ENCODE measurements around the gene NECTIN4.

NECTIN4 gene

DNA sequence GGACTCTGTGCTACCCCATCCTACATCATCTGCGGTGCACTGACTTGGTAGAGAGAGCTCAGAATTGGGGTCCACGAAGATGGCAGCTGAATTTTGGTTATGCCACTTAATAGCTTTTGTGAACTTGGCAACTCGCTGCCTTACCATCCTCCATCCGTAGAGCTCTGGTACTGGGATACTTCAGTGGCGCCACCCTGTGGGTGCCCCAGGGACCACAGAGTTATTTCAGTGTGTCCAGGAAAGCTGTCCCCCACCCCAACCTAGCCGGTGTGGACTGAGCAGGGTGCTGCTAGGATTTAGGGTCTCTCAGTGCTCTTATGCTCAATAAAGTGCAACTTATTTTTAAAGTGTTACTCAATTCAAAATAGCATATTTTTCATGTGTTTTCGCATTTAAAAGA is 34.6 kb downstream of the NECTIN4 start:
- TF ChIP-seq, protein P1, sequence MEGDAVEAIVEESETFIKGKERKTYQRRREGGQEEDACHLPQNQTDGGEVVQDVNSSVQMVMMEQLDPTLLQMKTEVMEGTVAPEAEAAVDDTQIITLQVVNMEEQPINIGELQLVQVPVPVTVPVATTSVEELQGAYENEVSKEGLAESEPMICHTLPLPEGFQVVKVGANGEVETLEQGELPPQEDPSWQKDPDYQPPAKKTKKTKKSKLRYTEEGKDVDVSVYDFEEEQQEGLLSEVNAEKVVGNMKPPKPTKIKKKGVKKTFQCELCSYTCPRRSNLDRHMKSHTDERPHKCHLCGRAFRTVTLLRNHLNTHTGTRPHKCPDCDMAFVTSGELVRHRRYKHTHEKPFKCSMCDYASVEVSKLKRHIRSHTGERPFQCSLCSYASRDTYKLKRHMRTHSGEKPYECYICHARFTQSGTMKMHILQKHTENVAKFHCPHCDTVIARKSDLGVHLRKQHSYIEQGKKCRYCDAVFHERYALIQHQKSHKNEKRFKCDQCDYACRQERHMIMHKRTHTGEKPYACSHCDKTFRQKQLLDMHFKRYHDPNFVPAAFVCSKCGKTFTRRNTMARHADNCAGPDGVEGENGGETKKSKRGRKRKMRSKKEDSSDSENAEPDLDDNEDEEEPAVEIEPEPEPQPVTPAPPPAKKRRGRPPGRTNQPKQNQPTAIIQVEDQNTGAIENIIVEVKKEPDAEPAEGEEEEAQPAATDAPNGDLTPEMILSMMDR (conservative IDR thresholded peaks at IDR 0.05; ENCODE audit: low read length): no peak; the same call in 1 of the 2 replicates
- DNase-seq (ENCODE audit: low read depth): no peak
- no peak overlapping the region for H3K4me3 ChIP-seq (ENCODE audit: low read length)

DNA sequence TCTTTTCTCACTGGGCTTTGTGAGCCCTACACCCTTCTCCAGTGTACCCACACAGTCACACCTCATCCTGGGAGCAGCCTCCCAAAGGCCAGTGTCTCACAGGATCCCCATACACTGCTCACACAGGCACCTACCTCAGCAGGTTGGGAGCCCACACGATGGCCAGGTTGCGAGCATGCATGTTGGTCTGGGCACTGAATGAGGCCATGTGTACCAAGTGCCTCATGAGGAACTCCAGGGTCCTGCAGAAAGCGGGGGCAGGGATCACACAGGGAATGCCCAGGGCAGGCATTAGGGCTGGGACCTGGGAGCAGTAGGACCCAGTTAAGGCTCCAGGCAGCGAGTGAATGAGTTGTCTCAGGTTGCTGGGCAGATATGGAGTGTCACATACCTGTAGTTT is 35.1 kb downstream of the NECTIN4 start:
- no peak overlapping the region for H3K4me3 ChIP-seq (ENCODE audit: low read length)
- TF ChIP-seq, protein P1 (conservative IDR thresholded peaks at IDR 0.05; ENCODE audit: low read length): no peak
- no peak for DNase-seq (ENCODE audit: low read depth)

DNA sequence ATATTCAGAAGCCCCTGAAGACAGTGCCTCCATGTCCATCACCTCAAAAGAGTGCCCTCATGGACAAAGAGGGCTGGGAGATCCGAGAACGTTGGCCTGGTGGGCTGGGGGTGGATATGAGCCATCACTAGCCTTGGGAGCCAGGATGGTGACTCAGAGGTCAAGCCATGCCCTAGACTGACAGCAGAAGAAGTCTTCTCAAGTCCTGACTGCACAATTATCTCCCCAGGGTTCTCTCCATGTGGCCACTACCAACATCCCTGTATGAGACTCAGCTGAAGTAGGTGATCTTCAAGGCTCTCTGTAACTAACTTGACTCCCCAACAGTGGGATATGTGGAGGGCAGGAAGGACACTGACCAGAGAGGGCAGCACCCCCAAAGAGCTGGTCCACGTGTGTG is 36.5 kb downstream of the NECTIN4 start:
- DNase-seq (ENCODE audit: low read depth): no peak
- no peak overlapping the region for H3K4me3 ChIP-seq (ENCODE audit: low read length)
- TF ChIP-seq, protein P1 (conservative IDR thresholded peaks at IDR 0.05; ENCODE audit: low read length): no peak

DNA sequence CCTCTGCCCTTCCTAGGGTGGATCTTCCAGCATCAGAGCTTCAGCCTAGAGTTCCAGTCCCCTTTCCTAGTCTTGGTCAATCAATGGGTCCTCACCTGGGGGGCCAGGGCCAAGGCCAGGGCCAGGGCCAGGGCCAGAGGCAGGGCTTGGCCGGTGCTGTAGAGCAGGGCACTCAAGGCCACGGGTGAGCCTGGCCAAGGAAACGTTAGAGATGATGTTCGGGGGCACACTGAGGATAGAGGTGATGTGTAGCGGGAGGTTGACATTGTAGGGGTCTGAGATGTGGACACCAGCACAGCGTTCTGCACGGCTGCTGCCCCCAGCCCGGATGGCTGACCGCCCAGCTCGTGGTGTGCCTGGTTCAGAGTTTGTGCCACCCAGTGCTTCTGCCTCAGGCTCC is 38.1 kb downstream of the NECTIN4 start:
- TF ChIP-seq, protein P1 (conservative IDR thresholded peaks at IDR 0.05; ENCODE audit: low read length): no peak
- no peak for DNase-seq (ENCODE audit: low read depth)
- no peak overlapping the region for H3K4me3 ChIP-seq (ENCODE audit: low read length)

DNA sequence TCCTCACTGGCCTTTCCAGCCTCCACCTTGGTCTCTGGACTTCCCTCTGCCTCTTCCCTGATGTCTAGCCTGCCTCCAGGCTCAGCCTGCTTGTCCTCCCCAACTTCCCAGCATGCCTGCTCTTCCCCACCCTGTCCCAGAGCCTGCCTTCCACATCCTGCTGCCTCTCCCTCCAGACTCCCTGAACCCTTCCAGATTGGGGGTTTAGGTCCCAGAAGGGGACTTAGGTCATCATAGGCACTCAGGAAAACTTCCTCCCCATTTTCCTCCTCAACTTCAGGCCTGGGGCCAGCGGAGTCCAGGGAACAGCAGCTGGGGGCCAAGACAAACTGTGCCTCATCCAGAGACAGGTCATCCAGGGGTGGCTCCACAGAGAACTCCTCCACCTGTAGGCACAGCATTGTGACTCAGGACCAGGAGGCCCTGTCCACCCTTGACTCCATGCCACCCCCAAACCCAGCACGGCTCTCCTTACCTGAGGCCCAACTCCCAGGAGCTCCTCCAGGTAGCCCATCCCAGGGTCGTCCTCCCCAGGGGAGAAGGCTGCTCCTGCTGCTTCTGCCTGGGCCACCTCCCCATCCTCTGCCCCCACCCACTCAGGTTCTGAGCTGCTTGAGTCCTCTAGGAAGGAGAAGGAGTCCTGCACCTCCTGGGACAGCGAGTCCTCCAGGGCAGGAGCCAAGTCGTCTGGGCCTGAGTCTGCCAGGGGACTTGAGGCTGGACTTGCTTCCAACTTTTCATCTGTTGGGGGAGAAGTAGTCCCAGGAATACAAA is 40.2 kb downstream of the NECTIN4 start:
- DNase-seq (ENCODE audit: low read depth): no peak
- H3K4me3 ChIP-seq (ENCODE audit: low read length): no peak overlapping the region
- TF ChIP-seq, protein P1 (conservative IDR thresholded peaks at IDR 0.05; ENCODE audit: low read length): no peak

DNA sequence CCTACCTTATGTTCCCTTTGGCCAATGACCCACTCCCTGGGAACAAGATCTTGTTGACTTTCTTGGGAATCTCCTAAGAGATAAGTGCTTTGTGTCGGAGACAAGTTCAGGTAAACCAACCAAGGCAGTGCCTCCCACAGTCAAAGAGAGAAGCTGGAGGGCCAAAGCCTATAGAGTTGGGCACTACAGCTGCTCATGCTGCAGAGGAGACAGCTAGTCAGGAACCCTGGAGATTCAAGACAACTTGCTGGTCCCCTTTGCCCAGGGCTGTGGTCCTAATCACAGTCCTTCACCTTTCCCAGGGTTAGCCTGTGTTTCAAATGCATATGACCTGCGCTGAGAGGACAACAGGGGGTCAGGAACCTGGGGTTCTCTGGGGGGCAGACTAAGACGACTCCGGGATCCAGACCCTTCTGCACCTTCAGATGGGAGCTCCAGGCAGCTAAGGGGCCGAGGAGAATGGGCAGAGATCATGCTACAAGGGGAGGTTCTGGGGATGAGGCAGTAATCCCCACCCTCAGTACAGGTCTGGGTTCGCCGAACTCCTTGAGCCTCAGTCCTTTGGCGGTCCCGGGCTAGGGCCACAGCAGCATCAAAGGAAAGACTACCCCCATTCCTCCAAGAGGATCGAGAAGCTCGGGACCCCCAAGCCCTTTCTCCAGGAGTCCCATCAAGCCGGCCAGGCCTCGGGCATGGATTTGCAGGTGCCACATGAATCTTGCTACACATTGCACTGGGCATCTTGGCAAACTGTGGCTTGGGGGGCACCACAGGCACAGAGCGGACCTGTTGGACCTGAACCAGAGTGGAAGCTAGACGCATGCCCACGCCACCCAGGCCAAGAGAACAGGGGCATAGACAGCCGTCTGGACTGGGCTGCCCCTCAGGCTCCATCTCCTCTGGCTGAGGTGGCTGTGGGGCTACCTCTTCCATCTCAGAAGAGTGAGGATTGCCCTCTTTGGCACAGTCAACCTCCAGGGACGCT is 41.6 kb downstream of the NECTIN4 start:
- DNase-seq (ENCODE audit: low read depth): no peak
- TF ChIP-seq, protein P1 (conservative IDR thresholded peaks at IDR 0.05; ENCODE audit: low read length): no peak
- H3K4me3 ChIP-seq (ENCODE audit: low read length): no peak overlapping the region
